ENCODE data around the gene PEX7.
"Not testable (repeated sequence)": the region's sequence is repeated elsewhere in the genome, so short reads cannot be mapped to it uniquely, and the experiment has no call there.

Gene PEX7

DNA sequence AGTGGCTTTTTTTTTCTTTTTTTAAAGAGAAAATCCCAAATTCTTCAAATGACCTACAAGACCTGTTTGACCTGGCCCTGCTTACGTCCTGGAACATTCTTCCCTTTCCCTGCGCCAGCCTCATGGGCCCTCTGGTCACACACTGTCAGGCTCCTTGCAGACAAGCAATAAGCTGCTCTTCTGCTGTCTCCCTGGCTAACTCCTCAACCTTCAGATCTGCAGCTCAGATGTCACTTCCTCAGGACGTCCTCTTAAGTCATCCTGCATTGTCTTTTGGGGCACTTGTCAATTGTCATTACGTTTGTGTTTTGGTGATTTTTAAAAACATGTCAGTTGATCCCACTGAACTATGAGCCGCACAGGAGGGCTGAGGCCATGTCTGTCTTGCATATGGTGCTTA lies 70.8 kb downstream of the PEX7 start:
- TF ChIP-seq, protein P1, sequence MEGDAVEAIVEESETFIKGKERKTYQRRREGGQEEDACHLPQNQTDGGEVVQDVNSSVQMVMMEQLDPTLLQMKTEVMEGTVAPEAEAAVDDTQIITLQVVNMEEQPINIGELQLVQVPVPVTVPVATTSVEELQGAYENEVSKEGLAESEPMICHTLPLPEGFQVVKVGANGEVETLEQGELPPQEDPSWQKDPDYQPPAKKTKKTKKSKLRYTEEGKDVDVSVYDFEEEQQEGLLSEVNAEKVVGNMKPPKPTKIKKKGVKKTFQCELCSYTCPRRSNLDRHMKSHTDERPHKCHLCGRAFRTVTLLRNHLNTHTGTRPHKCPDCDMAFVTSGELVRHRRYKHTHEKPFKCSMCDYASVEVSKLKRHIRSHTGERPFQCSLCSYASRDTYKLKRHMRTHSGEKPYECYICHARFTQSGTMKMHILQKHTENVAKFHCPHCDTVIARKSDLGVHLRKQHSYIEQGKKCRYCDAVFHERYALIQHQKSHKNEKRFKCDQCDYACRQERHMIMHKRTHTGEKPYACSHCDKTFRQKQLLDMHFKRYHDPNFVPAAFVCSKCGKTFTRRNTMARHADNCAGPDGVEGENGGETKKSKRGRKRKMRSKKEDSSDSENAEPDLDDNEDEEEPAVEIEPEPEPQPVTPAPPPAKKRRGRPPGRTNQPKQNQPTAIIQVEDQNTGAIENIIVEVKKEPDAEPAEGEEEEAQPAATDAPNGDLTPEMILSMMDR (conservative IDR thresholded peaks at IDR 0.05; ENCODE audit: control insufficient read depth, insufficient read depth, low read depth, low read length): no peak
- DNase-seq (ENCODE audit: low read depth): no peak
- no peak overlapping the region for H3K4me3 ChIP-seq (ENCODE audit: control insufficient read depth, low read depth, low read length)

DNA sequence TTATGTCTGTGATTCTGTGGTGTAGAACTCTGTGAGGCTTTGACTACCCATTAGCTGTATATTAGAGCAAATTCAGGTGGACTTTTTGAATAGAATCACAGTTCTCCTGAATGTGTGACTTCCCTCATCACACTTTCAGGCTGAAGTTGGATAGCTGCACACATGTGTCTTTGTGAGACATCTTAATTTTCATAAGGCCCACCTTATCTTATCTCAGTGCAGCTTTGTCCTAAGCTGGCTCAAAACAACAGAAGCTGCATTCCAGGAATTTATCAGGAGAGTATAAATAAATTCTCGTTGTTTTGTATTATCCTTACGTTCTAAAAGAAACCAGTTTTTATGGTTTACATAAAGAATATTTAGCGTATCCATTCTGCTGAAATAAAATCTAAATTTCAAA lies 73.5 kb downstream of the PEX7 start:
- no peak for DNase-seq (ENCODE audit: low read depth)
- H3K4me3 ChIP-seq (ENCODE audit: control insufficient read depth, low read depth, low read length): no peak overlapping the region

DNA sequence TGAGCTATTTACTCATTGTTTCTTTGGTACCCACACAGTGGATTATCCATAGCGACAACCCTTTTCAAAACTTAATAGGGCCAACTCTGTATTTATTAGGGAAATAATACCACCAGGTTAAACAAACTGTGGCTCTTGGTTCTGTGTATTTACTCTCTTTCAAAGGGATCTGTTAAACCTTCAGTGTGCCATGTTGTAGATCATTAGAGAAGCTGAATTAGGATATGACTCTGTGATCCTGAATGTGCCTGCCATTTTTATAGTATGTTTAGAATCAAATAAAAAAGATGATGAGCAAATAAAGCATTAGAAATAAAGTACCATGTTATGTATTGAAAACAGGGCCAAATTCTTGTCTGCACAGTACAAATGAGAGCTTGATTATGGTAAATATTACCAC lies 74.7 kb downstream of the PEX7 start:
- DNase-seq (ENCODE audit: low read depth): no peak
- TF ChIP-seq, protein P1 (conservative IDR thresholded peaks at IDR 0.05; ENCODE audit: control insufficient read depth, insufficient read depth, low read depth, low read length): no peak
- no peak overlapping the region for H3K4me3 ChIP-seq (ENCODE audit: control insufficient read depth, low read depth, low read length)

More for the DNA sequence above, 73.5 kb downstream of the PEX7 start:
- TF ChIP-seq, protein P1 (conservative IDR thresholded peaks at IDR 0.05; ENCODE audit: control insufficient read depth, insufficient read depth, low read depth, low read length): no peak

DNA sequence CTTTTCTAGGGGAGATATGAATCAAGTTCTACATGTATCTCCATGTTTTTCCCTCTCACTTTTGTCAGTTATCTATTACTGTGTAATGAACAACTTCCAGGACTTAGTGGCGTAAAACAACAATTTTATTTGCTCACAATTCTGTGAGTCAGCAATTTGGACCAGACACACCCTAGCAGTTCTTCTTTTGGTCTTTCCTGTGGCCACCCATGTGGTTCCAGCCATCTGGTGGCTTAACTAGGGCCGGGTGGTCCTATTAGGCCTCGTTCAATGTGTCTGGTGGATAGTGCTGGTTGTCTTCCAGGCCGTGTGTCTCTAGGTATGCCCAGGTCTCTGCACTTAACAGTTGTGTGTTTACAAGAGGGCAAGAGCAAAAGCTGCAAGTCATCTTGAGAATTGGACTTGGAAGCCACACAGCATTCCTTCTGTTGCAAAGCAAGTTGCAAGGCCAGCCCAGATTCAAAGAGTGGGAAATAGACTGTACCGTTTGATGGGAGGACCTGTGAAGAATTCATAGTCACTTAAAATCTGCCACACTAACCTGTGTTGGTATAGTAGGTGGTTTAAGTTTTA lies 78.9 kb downstream of the PEX7 start:
- no peak for DNase-seq (ENCODE audit: low read depth)
- TF ChIP-seq, protein P1 (conservative IDR thresholded peaks at IDR 0.05; ENCODE audit: control insufficient read depth, insufficient read depth, low read depth, low read length): no peak

DNA sequence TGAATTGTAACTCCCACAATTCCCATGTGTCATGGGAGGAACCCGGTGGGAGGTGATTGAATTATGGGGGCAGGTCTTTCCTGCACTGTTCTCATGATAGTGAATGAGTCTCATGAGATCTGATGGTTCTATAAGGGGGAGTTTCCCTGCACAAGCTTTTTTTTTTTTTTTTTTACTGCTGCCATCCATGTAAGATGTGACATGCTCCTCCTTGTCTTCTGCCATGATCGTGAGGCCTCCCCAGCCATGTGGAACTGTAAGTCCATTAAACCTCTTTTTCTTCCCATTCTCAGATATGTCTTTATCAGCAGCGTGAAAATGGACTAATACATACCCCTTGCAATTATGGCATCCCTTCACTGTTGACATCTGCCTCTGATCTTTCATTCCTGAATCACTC lies 82.1 kb downstream of the PEX7 start:
- DNase-seq (ENCODE audit: low read depth); H3K4me3 ChIP-seq (ENCODE audit: control insufficient read depth, low read depth, low read length): not testable (repeated sequence)

More for the DNA sequence above, 78.9 kb downstream of the PEX7 start:
- H3K4me3 ChIP-seq (ENCODE audit: control insufficient read depth, low read depth, low read length): no peak overlapping the region

DNA sequence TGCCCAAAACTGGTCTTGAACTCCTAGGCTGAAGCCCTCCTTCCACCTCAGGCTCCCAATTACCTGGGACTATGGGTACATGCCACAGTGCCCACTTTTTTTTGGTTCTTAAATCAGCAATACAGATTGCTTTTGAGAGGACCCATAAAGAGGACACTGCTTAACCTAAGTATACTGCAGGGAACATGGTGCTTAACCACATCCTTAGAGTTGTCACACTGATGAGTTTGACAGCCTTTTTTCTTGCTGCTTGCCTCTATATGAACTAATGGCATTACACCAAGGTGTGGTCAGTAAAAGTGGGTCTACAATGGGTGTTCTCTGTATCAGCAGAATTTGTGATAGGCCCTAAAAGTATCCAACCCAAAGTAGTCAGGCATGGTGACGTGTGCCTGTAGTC lies 92.6 kb downstream of the PEX7 start:
- TF ChIP-seq, protein P1 (conservative IDR thresholded peaks at IDR 0.05; ENCODE audit: control insufficient read depth, insufficient read depth, low read depth, low read length): no peak
- no peak for DNase-seq (ENCODE audit: low read depth)
- H3K4me3 ChIP-seq (ENCODE audit: control insufficient read depth, low read depth, low read length): no peak overlapping the region

DNA sequence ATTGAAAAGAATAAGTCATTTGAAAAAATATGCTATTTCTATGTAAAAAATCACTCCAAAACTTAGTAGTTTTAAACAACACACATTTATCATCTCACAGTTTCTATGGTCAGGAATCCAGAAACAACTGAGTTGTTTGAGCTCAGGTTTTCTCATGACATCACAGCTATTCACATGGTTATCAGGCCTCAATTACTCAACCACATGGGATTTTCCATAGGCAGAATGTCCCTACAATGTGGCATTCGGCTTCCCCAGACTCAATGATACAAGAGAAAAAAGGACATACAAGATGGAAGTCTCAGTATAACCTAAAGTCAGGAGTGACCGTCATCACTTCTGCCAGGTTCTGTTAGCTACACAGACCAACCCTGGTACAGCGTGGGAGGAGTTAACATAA lies 96.3 kb downstream of the PEX7 start:
- TF ChIP-seq, protein P1 (conservative IDR thresholded peaks at IDR 0.05; ENCODE audit: control insufficient read depth, insufficient read depth, low read depth, low read length): no peak
- H3K4me3 ChIP-seq (ENCODE audit: control insufficient read depth, low read depth, low read length): no peak overlapping the region
- DNase-seq (ENCODE audit: low read depth): no peak
